NT2/D1 (cell line): ENCODE data around the gene TFDP2.
A peak's percentile ranks its signal among the peaks of the same experiment; 100 is the strongest.
"Not testable (repeated sequence)": the region's sequence is repeated elsewhere in the genome, so short reads cannot be mapped to it uniquely, and the experiment has no call there.

Experiments
- DNase-seq: peaks from one replicate; pipeline ENCODE4 v3.0.0-alpha.2; 2011; ENCODE audit warnings: low read depth, low spot score
- H3K27me3 ChIP-seq: 2 replicates; pipeline ENCODE4 v1.6.0; 2011; ENCODE audit warnings: mild to moderate bottlenecking; ENCODE audit not compliant: insufficient read length, insufficient read depth
- H3K36me3 ChIP-seq: 2 replicates; pipeline ENCODE4 v1.6.1; 2011; ENCODE audit warnings: mild to moderate bottlenecking, low read length, mixed read lengths; ENCODE audit not compliant: insufficient read depth, insufficient read length
- H3K4me1 ChIP-seq: 2 replicates; pipeline ENCODE4 v1.5.1; 2011; ENCODE audit not compliant: insufficient read depth, insufficient read length
- H3K4me3 ChIP-seq: 2 replicates; pipeline ENCODE4 v1.5.1; 2011; ENCODE audit warnings: low read depth; ENCODE audit not compliant: insufficient read length
- H3K9ac ChIP-seq: 2 replicates; pipeline ENCODE4 v1.6.0; 2011; ENCODE audit warnings: low read depth; ENCODE audit not compliant: insufficient read length
- H3K9me3 ChIP-seq: 2 replicates; pipeline ENCODE4 v1.5.1; 2011; ENCODE audit warnings: mild to moderate bottlenecking, low read length; ENCODE audit not compliant: insufficient read depth
- SUZ12 ChIP-seq: IDR thresholded peaks from 2 replicates; pipeline ENCODE4 v1.6.1; 2011; ENCODE audit not compliant: insufficient read length, insufficient read depth; ENCODE audit errors: extremely low read depth
- YY1 ChIP-seq: IDR thresholded peaks from 2 replicates; pipeline ENCODE4 v1.6.1; 2011; ENCODE audit not compliant: insufficient read length, insufficient read depth
- ZNF274 ChIP-seq: IDR thresholded peaks from 2 replicates; pipeline ENCODE4 v1.6.1; 2011; ENCODE audit warnings: mild to moderate bottlenecking, low read depth, low read length

The TFDP2 gene

GRCh38 chr3:142148044-142148791 lies 1.1 kb downstream of the TFDP2 start:
- no peak for DNase-seq
- Histone ChIP-seq H3K4me1 (no peaks in the 10 kb centered on the region), H3K9ac (peak overlapping the region; percentile 76), H3K36me3 (no peaks in the 10 kb centered on the region), H3K9me3 (no peaks in the 10 kb centered on the region), H3K27me3 (peaks cover 33% of the 10 kb centered on the region), H3K4me3 (peak overlapping the region; percentile 73)
- TF ChIP-seq ZNF274: no peak

GRCh38 chr3:142144587-142144986 lies 4.8 kb downstream of the TFDP2 start:
- H3K4me3 ChIP-seq: not testable (repeated sequence)

GRCh38 chr3:142140608-142141285 lies 8.6 kb downstream of the TFDP2 start:
- peak; percentile 64 for DNase-seq
- not testable (repeated sequence) for H3K9ac ChIP-seq, H3K9me3 ChIP-seq, H3K27me3 ChIP-seq, H3K36me3 ChIP-seq, H3K4me3 ChIP-seq, H3K4me1 ChIP-seq

More at GRCh38 chr3:142144587-142144986, 4.8 kb downstream of the TFDP2 start:
- not testable (repeated sequence) for H3K4me1 ChIP-seq, H3K36me3 ChIP-seq, DNase-seq, H3K9ac ChIP-seq, H3K9me3 ChIP-seq
- peaks cover 23% of the 10 kb centered on the region for H3K27me3 ChIP-seq

- not testable (repeated sequence) for DNase-seq, H3K27me3 ChIP-seq, H3K4me3 ChIP-seq, H3K4me1 ChIP-seq, H3K36me3 ChIP-seq, H3K9me3 ChIP-seq, H3K9ac ChIP-seq
Observed at GRCh38 chr3:142137089-142137488, 12.3 kb downstream of the TFDP2 start.

- H3K9me3 ChIP-seq: no peaks in the 10 kb centered on the region
- no peak overlapping the region for H3K4me3 ChIP-seq
- H3K9ac ChIP-seq: no peak overlapping the region
- H3K36me3 ChIP-seq: no peaks in the 10 kb centered on the region
- no peaks in the 10 kb centered on the region for H3K4me1 ChIP-seq
- DNase-seq: no peak
- H3K27me3 ChIP-seq: no peaks in the 10 kb centered on the region
- TF ChIP-seq SUZ12: no peak
- TF ChIP-seq ZNF274: no peak
- no peak for TF ChIP-seq YY1
Observed at GRCh38 chr3:142134799-142135325, 14.5 kb downstream of the TFDP2 start.

GRCh38 chr3:142129516-142130171 lies 19.7 kb downstream of the TFDP2 start:
- Histone ChIP-seq H3K36me3 (no peaks in the 10 kb centered on the region), H3K9ac (no peak overlapping the region), H3K4me1 (no peaks in the 10 kb centered on the region), H3K9me3 (no peaks in the 10 kb centered on the region), H3K27me3 (no peaks in the 10 kb centered on the region), H3K4me3 (no peak overlapping the region)
- DNase-seq: no peak
- TF ChIP-seq ZNF274 (no peak), SUZ12 (no peak), YY1 (no peak)

GRCh38 chr3:142127941-142128658 lies 21.2 kb downstream of the TFDP2 start:
- H3K27me3 ChIP-seq: no peaks in the 10 kb centered on the region
- H3K9me3 ChIP-seq: no peaks in the 10 kb centered on the region
- no peaks in the 10 kb centered on the region for H3K36me3 ChIP-seq
- no peaks in the 10 kb centered on the region for H3K4me1 ChIP-seq
- H3K9ac ChIP-seq: peak overlapping the region; percentile 34
- no peak for DNase-seq
- no peak for TF ChIP-seq SUZ12
- no peak for TF ChIP-seq YY1
- no peak for TF ChIP-seq ZNF274
- no peak overlapping the region for H3K4me3 ChIP-seq
